ENCODE data around the gene HAVCR2.

DNA sequence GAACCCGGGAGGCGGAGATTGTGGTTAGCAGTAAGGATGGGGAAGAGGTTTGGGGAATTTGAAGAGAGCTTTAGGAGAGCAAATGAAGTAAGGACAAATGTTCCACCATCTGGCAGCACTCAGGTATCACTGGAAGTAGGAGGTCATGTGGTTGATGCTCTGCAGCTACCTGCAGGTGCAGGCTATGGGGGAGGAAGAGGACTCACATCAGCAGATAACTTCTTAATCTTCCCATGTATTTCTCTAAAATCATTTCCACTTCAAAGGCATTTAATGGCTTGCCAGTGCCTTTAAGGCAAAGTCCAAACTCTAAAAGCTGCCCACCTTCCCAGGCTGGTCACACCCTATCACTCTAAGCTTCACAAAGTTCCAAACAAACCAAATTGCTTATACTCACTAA is 41.8 kb downstream of the HAVCR2 start:
- TF ChIP-seq SP1 (IDR thresholded peaks at IDR 0.05) (no peak), CTCF (IDR thresholded peaks at IDR 0.05; ENCODE audit: low read depth, low read length, missing input control) (no peak), EGR1 (IDR thresholded peaks at IDR 0.05; ENCODE audit: low read depth in 2 of 2) (no peak), RAD21 (IDR thresholded peaks at IDR 0.05) (no peak), NR2F2 (IDR thresholded peaks at IDR 0.05) (no peak), RXRA (IDR thresholded peaks at IDR 0.05) (no peak), TAF1 (conservative IDR thresholded peaks at IDR 0.05) (no peak), YY1 (IDR thresholded peaks at IDR 0.05) (no peak), JUND (IDR thresholded peaks at IDR 0.05) (no peak)
- TF ChIP-seq, protein P1, sequence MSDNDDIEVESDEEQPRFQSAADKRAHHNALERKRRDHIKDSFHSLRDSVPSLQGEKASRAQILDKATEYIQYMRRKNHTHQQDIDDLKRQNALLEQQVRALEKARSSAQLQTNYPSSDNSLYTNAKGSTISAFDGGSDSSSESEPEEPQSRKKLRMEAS (IDR thresholded peaks at IDR 0.05), result no peak
- TF ChIP-seq, protein P2, sequence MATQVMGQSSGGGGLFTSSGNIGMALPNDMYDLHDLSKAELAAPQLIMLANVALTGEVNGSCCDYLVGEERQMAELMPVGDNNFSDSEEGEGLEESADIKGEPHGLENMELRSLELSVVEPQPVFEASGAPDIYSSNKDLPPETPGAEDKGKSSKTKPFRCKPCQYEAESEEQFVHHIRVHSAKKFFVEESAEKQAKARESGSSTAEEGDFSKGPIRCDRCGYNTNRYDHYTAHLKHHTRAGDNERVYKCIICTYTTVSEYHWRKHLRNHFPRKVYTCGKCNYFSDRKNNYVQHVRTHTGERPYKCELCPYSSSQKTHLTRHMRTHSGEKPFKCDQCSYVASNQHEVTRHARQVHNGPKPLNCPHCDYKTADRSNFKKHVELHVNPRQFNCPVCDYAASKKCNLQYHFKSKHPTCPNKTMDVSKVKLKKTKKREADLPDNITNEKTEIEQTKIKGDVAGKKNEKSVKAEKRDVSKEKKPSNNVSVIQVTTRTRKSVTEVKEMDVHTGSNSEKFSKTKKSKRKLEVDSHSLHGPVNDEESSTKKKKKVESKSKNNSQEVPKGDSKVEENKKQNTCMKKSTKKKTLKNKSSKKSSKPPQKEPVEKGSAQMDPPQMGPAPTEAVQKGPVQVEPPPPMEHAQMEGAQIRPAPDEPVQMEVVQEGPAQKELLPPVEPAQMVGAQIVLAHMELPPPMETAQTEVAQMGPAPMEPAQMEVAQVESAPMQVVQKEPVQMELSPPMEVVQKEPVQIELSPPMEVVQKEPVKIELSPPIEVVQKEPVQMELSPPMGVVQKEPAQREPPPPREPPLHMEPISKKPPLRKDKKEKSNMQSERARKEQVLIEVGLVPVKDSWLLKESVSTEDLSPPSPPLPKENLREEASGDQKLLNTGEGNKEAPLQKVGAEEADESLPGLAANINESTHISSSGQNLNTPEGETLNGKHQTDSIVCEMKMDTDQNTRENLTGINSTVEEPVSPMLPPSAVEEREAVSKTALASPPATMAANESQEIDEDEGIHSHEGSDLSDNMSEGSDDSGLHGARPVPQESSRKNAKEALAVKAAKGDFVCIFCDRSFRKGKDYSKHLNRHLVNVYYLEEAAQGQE (IDR thresholded peaks at IDR 0.05), result no peak
